BLaER1 (cell line): ENCODE data around the gene NUDT8.

ENCODE experiments used
- H3K27ac ChIP-seq: shearing (Covaris generic); formaldehyde crosslinking; 2 replicates; pipeline ENCODE4 v1.8.1; 2022
- H3K27me3 ChIP-seq: shearing (Covaris generic); formaldehyde crosslinking; 2 replicates; pipeline ENCODE4 v1.8.1; 2022
- H3K36me3 ChIP-seq: shearing (Covaris generic); formaldehyde crosslinking; 2 replicates; pipeline ENCODE4 v1.8.1; 2022
- H3K4me1 ChIP-seq: shearing (Covaris generic); formaldehyde crosslinking; 2 replicates; pipeline ENCODE4 v1.8.1; 2022
- H3K4me2 ChIP-seq: shearing (Covaris generic); formaldehyde crosslinking; 2 replicates; pipeline ENCODE4 v1.8.1; 2022
- H3K4me3 ChIP-seq: shearing (Covaris generic); formaldehyde crosslinking; 2 replicates; pipeline ENCODE4 v1.8.1; 2022
- H3K9ac ChIP-seq: shearing (Covaris generic); formaldehyde crosslinking; 2 replicates; pipeline ENCODE4 v1.8.1; 2022
- H3K9me3 ChIP-seq: shearing (Covaris generic); formaldehyde crosslinking; 2 replicates; pipeline ENCODE4 v1.8.1; 2022
- H4K20me1 ChIP-seq: shearing (Covaris generic); formaldehyde crosslinking; 2 replicates; pipeline ENCODE4 v1.8.1; 2022
- Cebpa-rat ChIP-seq: shearing (Covaris generic); IDR thresholded peaks from 2 replicates; pipeline ENCODE4 v1.8.1; 2022

NUDT8 gene

GRCh38 chr11:67629386-67630227, at the start of gene NUDT8:
NUDT8 (minus strand) TSS chr11:67629937; CDS start chr11:67629911, 26 bp downstream.
- H3K4me1 ChIP-seq, result peaks cover 47% of the 10 kb centered on the region
- TF ChIP-seq Cebpa-rat, result no peak
- H3K4me3 ChIP-seq, result peak within 1 kb of the TSS; percentile 77
- H3K9ac ChIP-seq, result peak within 1 kb of the TSS; percentile 82
- H3K36me3 ChIP-seq, result no peaks in the 10 kb centered on the region
- H3K4me2 ChIP-seq, result peak within 1 kb of the TSS; percentile 99
- H3K27ac ChIP-seq, result peak within 1 kb of the TSS; percentile 85
- H4K20me1 ChIP-seq, result no peaks in the 10 kb centered on the region
- no peaks in the 10 kb centered on the region for H3K9me3 ChIP-seq
- no peaks in the 10 kb centered on the region for H3K27me3 ChIP-seq

GRCh38 chr11:67675058-67675747, 45.5 kb upstream of the NUDT8 start:
- peaks cover 17% of the 10 kb centered on the region; the same call in 1 of the 2 replicates for H3K9me3 ChIP-seq
- no peak overlapping the region for H3K4me2 ChIP-seq
- H4K20me1 ChIP-seq, result no peaks in the 10 kb centered on the region
- H3K4me3 ChIP-seq, result no peak overlapping the region
- H3K4me1 ChIP-seq, result peaks cover 20% of the 10 kb centered on the region
- H3K9ac ChIP-seq, result no peak overlapping the region
- H3K36me3 ChIP-seq, result no peaks in the 10 kb centered on the region
- H3K27me3 ChIP-seq, result no peaks in the 10 kb centered on the region
- H3K27ac ChIP-seq, result no peak overlapping the region
- TF ChIP-seq Cebpa-rat, result no peak

- H3K4me3 ChIP-seq, result no peak within 1 kb of the TSS
- H3K4me1 ChIP-seq, result peaks cover 24% of the 10 kb centered on the region
- H3K4me2 ChIP-seq, result 0 out of 2 replicates have a peak within 1 kb of the TSS, but pooled peaks have one; percentile 14
- H3K36me3 ChIP-seq, result no peaks in the 10 kb centered on the region
- TF ChIP-seq Cebpa-rat, result no peak
- H3K27ac ChIP-seq, result no peak within 1 kb of the TSS
- H3K9me3 ChIP-seq, result peaks cover 13% of the 10 kb centered on the region; the same call in 1 of the 2 replicates
- H3K27me3 ChIP-seq, result no peaks in the 10 kb centered on the region
- no peak within 1 kb of the TSS for H3K9ac ChIP-seq
- H4K20me1 ChIP-seq, result no peaks in the 10 kb centered on the region
Measured at GRCh38 chr11:67674442-67674871, 44.7 kb upstream of the NUDT8 start, which contains the start of gene ALDH3B2. ALDH3B2 (minus strand) TSS chr11:67674623; CDS start chr11:67666935, 7,688 bp downstream.

- H3K27me3 ChIP-seq, result no peaks in the 10 kb centered on the region
- H3K27ac ChIP-seq, result no peak overlapping the region
- H3K9ac ChIP-seq, result no peak overlapping the region
- H3K4me3 ChIP-seq, result no peak overlapping the region
- no peaks in the 10 kb centered on the region for H4K20me1 ChIP-seq
- H3K36me3 ChIP-seq, result no peaks in the 10 kb centered on the region
- H3K4me2 ChIP-seq, result no peak overlapping the region
- TF ChIP-seq Cebpa-rat, result no peak
- peaks cover 13% of the 10 kb centered on the region; the same call in 1 of the 2 replicates for H3K9me3 ChIP-seq
- peaks cover 29% of the 10 kb centered on the region for H3K4me1 ChIP-seq
Measured at GRCh38 chr11:67673902-67674301, 44.2 kb upstream of the NUDT8 start.

- Histone ChIP-seq H3K4me2 (no peak overlapping the region), H3K9ac (no peak overlapping the region), H3K36me3 (no peaks in the 10 kb centered on the region), H4K20me1 (no peaks in the 10 kb centered on the region), H3K9me3 (peaks cover 13% of the 10 kb centered on the region; the same call in 1 of the 2 replicates), H3K4me1 (peaks cover 35% of the 10 kb centered on the region), H3K4me3 (no peak overlapping the region), H3K27me3 (no peaks in the 10 kb centered on the region), H3K27ac (no peak overlapping the region)
- TF ChIP-seq Cebpa-rat, result no peak
Measured at GRCh38 chr11:67673358-67673757, 43.6 kb upstream of the NUDT8 start.

GRCh38 chr11:67671211-67671520, 41.4 kb upstream of the NUDT8 start:
- peaks cover 10% of the 10 kb centered on the region; the same call in 1 of the 2 replicates for H3K9me3 ChIP-seq
- no peaks in the 10 kb centered on the region for H3K27me3 ChIP-seq
- no peak overlapping the region for H3K27ac ChIP-seq
- H3K4me2 ChIP-seq, result peak overlapping the region; percentile 47
- no peaks in the 10 kb centered on the region for H3K36me3 ChIP-seq
- TF ChIP-seq Cebpa-rat, result no peak
- H4K20me1 ChIP-seq, result peaks cover 12% of the 10 kb centered on the region; the same call in 1 of the 2 replicates
- no peak overlapping the region for H3K4me3 ChIP-seq
- peaks cover 57% of the 10 kb centered on the region for H3K4me1 ChIP-seq
- H3K9ac ChIP-seq, result no peak overlapping the region

GRCh38 chr11:67670316-67671210, 40.8 kb upstream of the NUDT8 start:
- Histone ChIP-seq H3K27ac (no peak overlapping the region), H3K4me1 (peaks cover 63% of the 10 kb centered on the region), H3K27me3 (no peaks in the 10 kb centered on the region), H3K9me3 (0 out of 2 replicates have a peak, but pooled peaks cover 4% of the 10 kb centered on the region), H3K4me3 (no peak overlapping the region), H3K4me2 (peak overlapping the region; percentile 47), H4K20me1 (peaks cover 12% of the 10 kb centered on the region; the same call in 1 of the 2 replicates), H3K36me3 (no peaks in the 10 kb centered on the region), H3K9ac (no peak overlapping the region)
- no peak for TF ChIP-seq Cebpa-rat

- Histone ChIP-seq H3K4me3 (no peak overlapping the region), H3K27ac (peak overlapping the region; percentile 10; the same call in 1 of the 2 replicates), H3K36me3 (no peaks in the 10 kb centered on the region), H3K4me1 (peaks cover 57% of the 10 kb centered on the region), H3K4me2 (peak overlapping the region; percentile 87), H3K9me3 (no peaks in the 10 kb centered on the region), H4K20me1 (peaks cover 12% of the 10 kb centered on the region; the same call in 1 of the 2 replicates), H3K27me3 (no peaks in the 10 kb centered on the region), H3K9ac (no peak overlapping the region)
- TF ChIP-seq Cebpa-rat, result no peak
Measured at GRCh38 chr11:67668192-67668551, 38.4 kb upstream of the NUDT8 start.

- Histone ChIP-seq H3K4me3 (no peak overlapping the region), H4K20me1 (peaks cover 12% of the 10 kb centered on the region; the same call in 1 of the 2 replicates), H3K36me3 (no peaks in the 10 kb centered on the region), H3K9me3 (no peaks in the 10 kb centered on the region), H3K27ac (peak overlapping the region; percentile 28), H3K4me2 (peak overlapping the region; percentile 87), H3K27me3 (no peaks in the 10 kb centered on the region), H3K9ac (no peak overlapping the region; the same call in 1 of the 2 replicates), H3K4me1 (peaks cover 63% of the 10 kb centered on the region)
- TF ChIP-seq Cebpa-rat, result no peak
Measured at GRCh38 chr11:67667490-67668191, 37.9 kb upstream of the NUDT8 start.
